Cerebellar nuclear complex (tissue), 1 donor: ENCODE results near the gene CGNL1.

Experiments
- DNase-seq, 2 experiments: peaks; one replicate each; lab custom pipeline; 2025; lab: John Stamatoyannopoulos, UW

CGNL1 gene

GRCh38 chr15:57422113-57422754 is 45.9 kb downstream of the CGNL1 start:
- DNase-seq = no peak

- no peak for DNase-seq
Measured at GRCh38 chr15:57423599-57424140, 47.4 kb downstream of the CGNL1 start.

- DNase-seq = no peak
Measured at GRCh38 chr15:57424628-57425405, 48.5 kb downstream of the CGNL1 start.

- no peak for DNase-seq
Measured at GRCh38 chr15:57425842-57426241, 49.5 kb downstream of the CGNL1 start.

- DNase-seq = no peak
Measured at GRCh38 chr15:57427367-57427821, 51.1 kb downstream of the CGNL1 start.

GRCh38 chr15:57432141-57432741 is 55.9 kb downstream of the CGNL1 start:
- no peak for DNase-seq

- no peak for DNase-seq
Measured at GRCh38 chr15:57436166-57436565, 59.9 kb downstream of the CGNL1 start.

GRCh38 chr15:57436961-57437360 is 60.7 kb downstream of the CGNL1 start:
- DNase-seq = no peak

GRCh38 chr15:57437564-57437963 is 61.3 kb downstream of the CGNL1 start:
- DNase-seq = no peak

- no peak for DNase-seq
Measured at GRCh38 chr15:57438166-57438565, 61.9 kb downstream of the CGNL1 start.

- no peak for DNase-seq
Measured at GRCh38 chr15:57439128-57440027, 63.1 kb downstream of the CGNL1 start.

GRCh38 chr15:57440167-57440566 is 63.9 kb downstream of the CGNL1 start:
- no peak for DNase-seq

- DNase-seq = no peak
Measured at GRCh38 chr15:57440799-57441198, 64.5 kb downstream of the CGNL1 start.

- DNase-seq = no peak
Measured at GRCh38 chr15:57442335-57442734, 66.0 kb downstream of the CGNL1 start.

- DNase-seq = no peak
Measured at GRCh38 chr15:57443486-57443885, 67.2 kb downstream of the CGNL1 start.

GRCh38 chr15:57444877-57445513 is 68.7 kb downstream of the CGNL1 start:
- no peak for DNase-seq

GRCh38 chr15:57445872-57446271 is 69.6 kb downstream of the CGNL1 start:
- no peak for DNase-seq

GRCh38 chr15:57446393-57446792 is 70.1 kb downstream of the CGNL1 start:
- no peak for DNase-seq

GRCh38 chr15:57451555-57451954 is 75.2 kb downstream of the CGNL1 start:
- no peak for DNase-seq

- no peak for DNase-seq
Measured at GRCh38 chr15:57452090-57452754, 75.9 kb downstream of the CGNL1 start.

- DNase-seq = no peak
Measured at GRCh38 chr15:57455929-57456328, 79.6 kb downstream of the CGNL1 start.
